Suppressor macrophage (primary cell): Measurements from ENCODE around the gene ZNF831.
A peak's percentile ranks its signal among the peaks of the same experiment; 100 is the strongest.

Source experiments
- DNase-seq, 4 experiments: peaks; one replicate each; pipeline ENCODE4 v3.0.0-alpha.2; 2020 to 2022

The ZNF831 gene

DNA sequence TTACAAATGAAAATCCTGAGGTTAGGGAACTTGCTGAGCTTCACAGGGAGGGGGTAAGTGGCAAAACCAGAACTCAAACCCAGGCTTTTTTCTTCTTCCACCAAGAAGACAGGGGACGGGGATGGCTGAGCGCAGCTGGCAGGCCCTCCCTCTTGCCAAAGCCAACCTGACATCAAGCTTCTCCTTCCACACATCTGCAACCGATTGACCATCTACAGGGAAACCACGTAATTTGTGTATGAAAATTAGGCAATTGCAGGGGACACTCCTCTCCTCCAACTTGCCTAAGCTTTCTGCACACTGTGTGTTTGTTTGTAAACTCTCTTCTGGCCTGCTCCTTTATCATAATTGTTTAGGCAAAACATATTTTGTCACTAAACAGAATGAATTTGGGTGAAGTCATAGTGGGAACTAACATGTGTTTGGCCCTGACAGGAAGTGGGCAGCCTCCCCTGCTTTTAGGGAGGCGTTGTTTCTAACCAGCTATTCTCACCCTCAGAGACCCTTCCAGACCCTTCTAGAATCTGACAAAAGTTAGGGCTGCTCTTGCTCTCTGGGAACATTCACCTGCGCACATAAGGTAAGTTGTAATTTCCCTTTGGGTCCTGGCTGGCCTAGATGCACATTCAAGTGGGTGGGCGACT lies 18.9 kb downstream of the ZNF831 start:
- no peak for DNase-seq

DNA sequence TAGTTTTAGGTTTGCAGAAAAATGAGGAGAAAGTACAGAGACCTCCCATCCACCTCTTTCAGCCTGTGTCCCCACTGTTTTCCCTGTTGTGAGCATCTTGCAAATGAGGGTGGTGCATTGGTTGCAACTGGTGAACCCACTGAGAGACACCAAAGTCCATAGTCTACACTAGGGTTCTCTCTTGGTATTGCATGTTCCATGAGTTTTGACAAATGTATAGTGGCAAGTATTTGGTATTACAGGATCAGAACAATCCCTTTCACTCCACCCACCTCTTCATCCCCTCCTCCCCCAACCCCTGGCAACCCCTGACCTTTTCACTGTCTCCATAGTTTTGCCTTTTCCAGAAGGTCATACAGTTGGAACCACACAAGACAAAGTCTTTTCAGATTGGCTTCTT lies 20.1 kb downstream of the ZNF831 start:
- DNase-seq = no peak

DNA sequence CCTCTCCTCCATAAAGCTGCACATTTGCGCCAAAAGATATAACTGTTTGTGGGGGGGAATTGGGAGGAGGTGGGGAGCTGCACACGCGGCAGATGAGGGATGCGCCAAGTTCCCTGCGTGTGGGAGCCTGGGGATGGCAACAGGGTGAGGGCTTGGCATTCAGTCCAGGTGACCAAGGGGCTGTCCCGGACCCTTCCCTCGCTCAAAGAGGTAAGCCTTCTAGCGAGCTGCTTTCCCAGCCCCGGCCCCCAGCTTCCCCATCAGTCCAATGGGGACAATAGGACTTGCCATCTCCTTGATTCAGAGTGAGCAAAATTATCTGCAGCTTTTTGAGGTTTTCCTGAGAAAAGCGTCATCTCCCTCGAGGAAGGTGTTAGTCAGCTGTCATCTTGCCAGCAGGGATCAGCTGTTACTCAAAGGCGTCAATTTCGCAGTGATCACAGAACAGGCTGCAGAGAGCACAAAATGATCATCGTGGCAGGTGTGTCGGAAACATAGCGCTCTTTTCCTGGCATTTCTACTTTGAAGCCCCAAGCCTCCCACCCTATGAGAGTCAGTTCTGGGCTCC lies 21.3 kb downstream of the ZNF831 start:
- DNase-seq = no peak

DNA sequence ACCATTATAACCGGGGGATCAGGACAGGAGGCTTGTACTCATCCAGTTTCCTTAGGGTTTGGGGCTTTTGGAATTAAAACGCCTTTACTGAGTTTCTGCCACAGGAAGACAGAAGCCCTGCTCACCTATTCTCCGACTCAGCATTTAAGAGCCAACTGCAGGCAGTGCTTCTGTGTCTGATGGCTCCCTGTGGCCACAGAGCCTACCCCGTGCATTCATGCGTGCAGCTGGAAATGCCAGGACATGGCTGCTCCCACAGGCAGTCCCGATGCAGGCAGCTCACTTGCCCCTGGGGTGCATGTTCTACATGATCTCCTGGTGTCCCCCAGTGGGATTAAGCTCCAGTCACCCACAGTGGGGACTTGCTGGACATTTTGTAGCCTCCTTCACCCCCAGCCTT lies 22.2 kb downstream of the ZNF831 start:
- no peak for DNase-seq

DNA sequence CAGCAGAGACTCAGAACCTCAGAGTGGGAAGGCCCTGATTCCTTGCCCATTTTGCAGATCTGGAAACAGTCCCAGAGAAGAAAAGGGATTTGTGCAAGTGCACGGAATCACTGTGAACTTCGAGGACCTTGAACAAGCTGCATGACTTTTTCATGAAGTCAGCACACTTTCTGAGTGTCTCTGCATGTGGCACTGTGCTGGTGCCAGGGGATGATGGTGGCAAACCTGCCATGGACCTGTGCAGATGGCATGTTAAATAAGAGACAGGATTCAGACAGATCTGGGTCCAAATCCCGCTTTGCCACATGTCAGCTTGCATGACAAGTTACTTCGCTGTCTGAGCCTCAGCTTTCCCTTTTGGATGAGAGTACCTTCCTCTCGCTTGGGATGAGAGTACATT lies 26.8 kb downstream of the ZNF831 start:
- no peak for DNase-seq

DNA sequence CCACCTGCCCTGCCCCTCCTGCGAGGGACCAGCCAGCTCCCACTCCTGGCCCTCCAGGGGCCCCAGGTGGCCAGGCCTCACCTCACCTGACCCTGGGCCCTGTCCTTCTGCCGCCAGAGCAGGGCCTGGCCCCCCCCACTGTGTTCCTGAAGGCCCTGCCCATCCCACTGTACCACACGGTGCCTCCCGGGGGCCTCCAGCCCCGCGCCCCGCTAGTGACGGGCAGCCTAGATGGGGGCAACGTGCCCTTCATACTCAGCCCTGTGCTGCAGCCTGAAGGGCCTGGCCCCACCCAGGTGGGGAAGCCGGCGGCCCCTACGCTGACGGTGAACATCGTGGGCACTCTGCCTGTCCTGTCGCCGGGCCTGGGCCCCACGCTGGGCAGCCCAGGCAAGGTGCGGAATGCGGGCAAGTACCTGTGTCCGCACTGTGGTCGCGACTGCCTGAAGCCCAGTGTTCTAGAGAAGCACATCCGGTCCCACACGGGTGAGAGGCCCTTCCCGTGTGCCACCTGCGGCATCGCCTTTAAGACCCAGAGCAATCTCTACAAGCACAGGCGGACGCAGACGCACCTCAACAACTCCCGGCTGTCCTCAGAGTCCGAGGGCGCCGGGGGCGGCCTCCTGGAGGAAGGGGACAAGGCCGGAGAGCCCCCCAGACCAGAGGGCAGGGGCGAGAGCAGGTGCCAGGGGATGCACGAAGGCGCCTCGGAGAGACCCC lies 27.6 kb downstream of the ZNF831 start:
- no peak for DNase-seq

DNA sequence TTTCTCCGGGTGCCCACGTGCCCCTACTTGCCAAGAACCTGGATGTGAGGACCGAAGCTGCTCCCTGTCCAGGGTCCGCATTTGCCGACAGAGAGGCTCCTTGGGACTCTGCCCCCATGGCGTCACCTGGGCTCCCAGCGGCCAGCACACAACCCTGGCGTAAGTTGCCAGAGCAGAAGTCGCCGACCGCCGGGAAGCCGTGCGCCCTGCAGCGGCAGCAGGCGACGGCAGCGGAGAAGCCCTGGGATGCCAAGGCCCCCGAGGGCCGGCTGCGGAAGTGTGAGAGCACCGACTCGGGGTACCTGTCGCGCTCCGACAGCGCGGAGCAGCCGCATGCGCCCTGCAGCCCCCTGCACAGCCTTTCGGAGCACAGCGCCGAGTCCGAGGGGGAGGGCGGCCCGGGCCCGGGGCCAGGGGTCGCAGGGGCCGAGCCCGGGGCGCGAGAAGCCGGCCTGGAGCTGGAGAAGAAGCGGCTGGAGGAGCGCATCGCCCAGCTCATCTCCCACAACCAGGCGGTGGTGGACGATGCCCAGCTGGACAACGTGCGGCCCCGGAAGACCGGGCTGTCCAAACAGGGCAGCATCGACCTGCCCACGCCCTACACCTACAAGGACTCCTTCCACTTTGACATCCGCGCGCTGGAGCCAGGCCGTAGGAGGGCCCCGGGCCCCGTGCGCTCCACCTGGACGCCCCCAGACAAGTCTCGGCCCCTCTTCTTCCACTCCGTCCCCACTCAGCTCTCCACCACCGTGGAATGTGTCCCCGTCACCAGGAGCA lies 28.3 kb downstream of the ZNF831 start:
- no peak for DNase-seq

DNA sequence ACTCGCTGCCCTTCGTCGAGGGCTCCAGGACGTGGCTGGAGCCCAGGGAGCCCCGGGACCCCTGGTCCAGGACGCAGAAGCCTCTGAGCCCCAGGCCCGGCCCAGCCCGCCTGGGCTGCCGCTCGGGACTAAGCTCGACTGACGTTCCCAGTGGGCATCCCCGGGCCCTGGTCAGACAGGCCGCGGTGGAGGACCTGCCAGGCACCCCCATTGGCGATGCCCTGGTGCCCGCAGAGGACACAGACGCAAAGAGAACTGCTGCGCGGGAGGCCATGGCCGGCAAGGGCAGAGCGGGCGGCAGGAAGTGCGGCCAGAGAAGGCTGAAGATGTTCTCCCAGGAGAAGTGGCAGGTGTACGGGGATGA lies 28.9 kb downstream of the ZNF831 start:
- DNase-seq = no peak

DNA sequence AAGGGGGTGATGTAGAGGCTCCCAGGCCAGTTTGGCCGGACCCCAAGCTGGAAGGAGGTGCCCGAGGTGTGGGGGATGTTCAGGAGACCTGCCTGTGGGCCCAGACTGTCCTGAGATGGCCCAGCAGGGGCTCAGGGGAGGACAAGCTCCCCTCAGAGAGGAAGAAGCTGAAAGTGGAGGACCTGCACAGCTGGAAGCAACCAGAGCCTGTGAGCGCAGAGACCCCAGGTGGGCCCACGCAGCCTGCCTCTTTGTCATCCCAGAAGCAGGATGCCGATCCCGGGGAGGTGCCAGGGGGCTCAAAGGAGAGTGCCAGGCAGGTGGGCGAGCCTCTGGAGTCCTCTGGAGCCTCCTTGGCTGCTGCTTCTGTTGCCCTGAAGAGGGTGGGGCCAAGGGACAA lies 29.7 kb downstream of the ZNF831 start:
- no peak for DNase-seq

DNA sequence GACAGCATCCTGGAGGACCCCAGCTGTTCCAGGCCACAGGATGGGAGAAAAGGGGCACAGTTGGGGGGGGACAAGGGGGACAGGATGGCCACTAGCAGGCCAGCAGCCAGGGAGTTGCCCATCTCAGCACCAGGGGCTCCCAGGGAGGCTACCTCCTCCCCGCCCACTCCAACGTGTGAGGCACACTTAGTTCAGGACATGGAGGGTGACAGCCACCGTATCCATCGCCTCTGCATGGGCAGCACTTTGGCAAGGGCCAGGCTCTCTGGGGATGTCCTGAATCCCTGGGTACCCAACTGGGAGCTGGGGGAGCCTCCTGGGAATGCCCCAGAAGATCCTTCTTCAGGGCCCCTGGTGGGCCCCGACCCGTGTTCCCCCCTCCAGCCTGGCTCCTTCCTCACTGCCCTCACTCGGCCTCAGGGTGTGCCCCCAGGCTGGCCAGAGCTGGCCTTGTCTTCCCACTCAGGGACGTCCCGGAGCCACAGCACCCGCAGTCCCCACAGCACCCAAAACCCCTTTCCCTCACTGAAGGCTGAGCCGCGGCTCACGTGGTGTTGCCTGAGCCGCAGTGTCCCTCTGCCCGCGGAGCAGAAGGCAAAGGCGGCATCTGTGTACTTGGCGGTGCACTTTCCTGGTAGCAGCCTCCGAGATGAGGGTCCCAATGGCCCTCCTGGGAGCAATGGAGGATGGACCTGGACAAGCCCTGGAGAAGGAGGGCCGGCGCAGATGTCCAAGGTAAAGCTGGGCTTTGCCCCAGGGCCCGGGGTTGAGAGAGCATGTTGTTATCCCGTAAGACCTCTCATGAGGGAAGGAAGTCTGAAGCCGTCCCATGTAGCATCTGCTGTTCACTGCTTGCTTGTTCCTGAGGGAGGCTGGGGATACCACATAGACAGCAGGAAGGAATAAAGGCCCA lies 30.7 kb downstream of the ZNF831 start:
- no peak for DNase-seq

DNA sequence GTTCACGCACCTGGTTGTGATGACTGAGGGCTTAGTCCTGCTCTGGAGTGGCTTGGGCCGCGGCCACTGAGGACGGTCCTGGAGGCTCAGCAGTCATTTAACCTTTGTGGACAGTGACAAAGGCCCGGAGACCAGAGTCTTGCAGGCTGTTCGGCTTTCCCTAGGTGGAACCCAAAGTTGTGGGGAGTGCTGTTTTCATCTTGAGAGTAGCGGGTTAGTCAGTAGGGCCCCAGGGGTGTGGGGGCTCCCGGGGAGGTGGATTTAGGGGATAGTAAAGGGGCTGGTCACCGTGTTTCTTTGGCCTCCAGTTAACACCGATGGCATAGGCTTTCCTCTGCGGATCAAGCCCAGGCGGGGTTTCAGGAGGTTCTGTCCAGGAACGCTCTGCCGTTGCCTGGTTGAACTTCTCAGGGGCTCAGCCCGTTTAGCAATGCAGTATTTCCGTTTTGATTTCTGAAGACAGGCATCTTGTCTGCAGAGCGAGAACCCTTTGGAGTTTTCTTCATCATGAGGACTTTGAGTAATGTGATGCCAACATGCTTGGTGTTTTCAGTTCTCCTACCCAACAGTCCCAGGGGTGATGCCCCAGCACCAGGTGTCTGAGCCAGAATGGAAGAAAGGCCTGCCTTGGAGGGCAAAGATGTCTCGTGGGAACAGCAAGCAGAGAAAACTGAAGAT lies 31.8 kb downstream of the ZNF831 start:
- DNase-seq = no peak

DNA sequence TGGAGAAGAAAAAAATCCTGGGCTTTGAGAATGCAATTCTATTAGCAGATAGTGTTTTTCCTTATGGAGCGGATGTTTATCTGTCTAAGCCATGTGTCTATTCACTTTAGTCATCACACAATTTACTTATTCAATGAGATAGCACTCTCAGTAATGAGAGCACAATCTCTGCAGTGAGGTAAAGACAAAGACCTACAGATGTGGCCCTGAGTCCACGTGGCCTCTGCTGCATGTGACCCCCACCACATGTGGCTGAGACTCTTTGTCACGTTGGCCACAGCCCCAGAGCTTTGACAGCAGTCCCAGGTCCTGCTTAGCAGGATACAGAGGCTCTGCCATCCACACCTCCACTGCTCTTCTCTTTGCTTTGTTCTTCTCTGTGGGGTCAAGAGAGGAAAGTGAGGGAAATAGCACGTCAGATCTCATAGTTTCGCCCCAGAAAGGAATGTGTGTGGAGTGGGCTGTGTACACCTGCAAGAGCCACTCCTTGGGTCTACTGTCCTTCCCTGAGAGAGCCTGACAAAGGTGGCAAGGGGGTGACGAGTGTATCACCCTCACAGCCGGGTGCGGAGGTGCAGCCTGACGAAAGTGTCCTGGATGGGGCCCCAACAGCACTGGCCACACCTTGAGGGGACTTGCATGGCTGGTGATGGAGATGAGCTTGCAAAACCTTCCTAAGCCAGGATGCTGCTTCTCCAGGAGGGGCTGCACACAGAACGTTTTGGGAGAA lies 40.7 kb downstream of the ZNF831 start:
- DNase-seq = no peak

DNA sequence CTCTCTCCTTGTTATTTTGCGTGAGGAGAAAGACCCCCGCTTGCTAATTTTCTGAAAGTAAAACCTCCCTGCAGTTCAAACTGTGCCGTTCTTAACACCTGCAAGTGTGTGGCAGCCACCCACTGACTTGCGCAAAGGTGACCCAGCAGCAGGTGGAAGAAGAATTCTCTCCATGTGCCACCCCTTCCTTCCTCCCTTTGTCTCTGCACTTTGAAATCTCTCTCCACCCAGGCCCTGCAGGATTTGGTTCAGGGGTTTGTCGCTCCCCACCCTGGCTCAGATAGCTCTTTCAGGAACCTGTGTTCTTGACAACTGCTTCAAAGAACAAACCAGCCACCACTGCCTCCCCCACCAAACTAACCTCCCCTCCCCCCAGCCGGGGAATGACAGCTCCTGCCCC lies 41.4 kb downstream of the ZNF831 start:
- DNase-seq = no peak

DNA sequence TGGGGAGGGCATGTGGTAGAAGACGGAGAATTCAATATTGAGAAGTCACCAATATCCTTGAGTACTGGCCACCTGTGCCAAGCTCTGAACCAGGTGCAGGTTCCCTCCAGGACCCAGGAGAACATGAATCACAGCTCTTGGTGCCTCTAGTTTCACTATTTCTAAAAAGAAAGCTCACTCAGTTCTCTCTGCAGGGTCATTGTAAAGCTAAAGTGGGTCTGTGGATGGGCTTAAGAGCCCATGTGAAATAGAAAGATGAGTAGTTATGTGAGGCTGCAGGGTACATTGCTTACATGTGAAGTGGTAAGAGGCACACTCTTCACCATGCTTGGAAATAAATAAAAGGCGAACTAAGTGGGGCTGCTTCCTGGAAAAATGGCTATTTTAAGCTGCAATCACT lies 43.6 kb downstream of the ZNF831 start:
- DNase-seq = no peak

DNA sequence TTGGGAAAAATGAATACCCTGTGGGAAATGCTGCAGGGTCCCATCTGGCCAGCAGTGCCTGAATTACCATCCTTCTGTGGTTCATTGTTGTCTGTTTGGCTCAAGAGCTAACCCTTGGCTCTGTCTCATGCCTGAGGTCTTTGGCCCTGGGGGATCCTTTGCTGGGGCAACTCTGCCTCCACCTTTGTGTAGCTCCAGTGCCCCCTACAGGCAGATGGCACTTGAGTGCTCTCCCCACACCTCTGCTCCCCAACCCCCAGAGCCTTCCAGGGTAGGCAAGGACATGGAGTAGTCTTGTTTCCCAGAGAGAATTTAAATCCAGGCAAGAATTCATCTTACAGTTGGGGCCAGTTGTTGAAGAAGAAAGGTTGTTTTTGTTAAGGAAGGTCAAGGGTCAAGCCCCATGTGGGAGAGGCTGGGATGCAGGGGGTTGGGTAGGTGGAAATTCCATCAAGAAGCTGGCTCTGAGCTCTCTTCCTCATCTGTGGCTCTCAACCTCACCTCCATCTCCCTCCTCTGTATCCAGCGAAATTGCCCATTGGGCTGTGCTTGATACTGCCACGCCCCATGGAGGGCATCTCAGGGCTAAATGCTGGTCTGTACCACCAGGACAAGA lies 44.2 kb downstream of the ZNF831 start:
- DNase-seq = peak; percentile 70 to 86 (median 80)

DNA sequence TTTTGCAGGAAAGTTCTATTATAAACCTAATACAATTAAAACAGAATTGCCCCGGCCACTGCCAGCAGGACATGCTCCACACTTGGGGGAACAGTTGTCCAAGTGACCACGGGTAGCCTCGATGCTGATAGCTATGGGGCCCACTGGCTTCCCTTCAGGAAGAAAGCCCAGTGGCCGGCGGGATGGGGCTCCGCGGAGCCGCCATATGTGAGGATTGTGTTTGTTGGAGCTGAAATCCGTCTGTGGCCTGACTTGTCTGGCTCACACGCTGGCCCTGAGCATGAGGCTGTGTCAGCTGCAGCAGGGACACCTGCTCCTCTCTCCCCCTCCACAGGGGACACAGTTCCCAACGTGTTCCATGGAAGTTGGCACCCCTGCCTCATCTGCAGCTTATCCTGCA lies 46.6 kb downstream of the ZNF831 start:
- DNase-seq = no peak

DNA sequence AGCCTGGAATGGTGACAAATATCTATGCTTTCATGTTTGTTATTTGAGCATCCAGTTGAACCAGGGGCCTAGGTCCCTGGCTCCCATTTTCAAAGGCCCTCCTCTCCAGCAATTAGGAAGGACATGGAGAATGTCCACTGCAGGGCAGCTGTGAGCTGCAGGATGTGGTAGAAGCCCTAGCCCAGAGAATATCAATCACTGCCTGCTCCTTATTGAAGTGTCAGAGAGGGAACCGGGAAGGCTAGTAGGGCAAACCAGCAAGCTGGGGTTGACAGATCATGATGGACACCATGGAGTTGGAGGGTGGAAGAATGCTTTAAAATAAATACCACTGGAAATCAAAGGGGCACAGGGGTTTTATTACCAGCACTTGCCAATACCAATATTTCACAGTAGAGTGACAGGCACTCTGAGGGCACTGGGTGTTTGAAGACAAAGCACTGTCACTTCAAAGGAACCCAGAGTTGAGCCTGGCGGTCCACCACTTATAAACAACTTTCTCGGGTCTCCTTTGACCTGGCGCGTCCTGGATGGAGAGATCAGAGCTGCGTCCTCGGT lies 47.7 kb downstream of the ZNF831 start:
- no peak for DNase-seq

DNA sequence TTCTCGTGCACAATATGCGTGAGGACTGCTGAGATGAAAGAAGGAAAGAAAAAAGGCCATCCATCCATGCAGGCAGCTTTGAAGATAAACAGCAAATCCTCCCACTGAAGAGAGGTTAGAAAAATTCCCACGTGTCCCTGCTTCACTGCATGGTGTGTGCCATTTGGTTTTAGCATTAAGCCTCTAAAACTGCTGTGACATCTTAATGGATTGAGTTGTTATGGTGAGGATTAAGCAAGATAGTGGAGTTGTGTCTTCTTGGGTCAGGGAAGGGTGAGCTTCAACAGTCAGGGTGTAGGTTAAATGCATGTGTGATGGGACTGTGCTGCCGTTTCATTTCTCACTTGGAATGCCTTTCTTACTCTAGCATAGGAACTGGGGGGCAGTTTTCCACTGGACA lies 50.5 kb downstream of the ZNF831 start:
- DNase-seq = no peak

DNA sequence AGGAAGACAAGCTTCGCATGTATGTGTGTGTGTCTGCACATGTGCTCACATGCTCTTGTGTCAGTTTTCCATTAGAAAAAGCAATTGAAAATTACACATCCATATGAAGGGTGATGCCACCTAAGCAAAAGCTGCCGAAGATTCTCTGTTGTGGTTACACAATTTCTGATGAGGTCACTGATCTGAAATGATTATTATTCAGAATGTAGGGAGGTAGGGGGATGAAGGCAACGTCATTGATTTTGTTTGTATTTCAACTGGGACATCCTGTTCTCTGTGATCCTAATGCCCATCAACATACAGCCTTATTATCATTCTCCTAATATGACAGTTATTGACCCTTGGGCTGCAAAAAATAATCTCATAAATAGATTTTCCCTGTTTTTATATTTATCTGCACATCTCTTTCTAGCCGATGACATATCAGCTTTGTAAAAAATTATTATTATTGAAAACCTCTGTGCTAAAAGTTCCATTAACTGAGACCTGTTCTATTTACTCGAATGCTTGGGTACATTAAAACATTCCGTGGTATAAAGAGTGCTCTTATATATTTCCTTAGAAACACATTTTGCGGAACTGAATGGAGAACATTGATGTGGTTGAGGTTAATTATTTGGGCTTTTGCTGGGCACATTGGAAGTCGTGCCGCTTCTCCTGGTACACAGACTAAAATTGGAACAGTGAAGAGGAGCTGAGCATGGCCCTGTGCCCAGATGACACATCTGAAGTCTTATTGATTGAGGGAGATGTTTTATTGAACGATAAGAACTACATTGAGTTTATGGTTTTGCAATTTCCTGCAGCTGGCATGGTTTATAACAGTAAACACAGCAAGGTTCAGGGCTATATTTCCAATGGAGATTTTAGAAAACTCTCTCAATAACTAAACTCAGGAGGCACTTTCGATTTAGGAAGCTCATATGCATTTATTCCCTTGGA lies 51.3 kb downstream of the ZNF831 start:
- no peak for DNase-seq
